ENCODE data around the gene S100A14. TPM values are rescaled to one million over a fixed set of nuclear protein-coding genes. Genes with fewer than 3 reads are reported as not detected.

S100A14 gene
- total and polyA plus RNA-seq, 7 donors, result 0.22 to 0.48 (median 0.38) TPM; not detected in 3

DNA sequence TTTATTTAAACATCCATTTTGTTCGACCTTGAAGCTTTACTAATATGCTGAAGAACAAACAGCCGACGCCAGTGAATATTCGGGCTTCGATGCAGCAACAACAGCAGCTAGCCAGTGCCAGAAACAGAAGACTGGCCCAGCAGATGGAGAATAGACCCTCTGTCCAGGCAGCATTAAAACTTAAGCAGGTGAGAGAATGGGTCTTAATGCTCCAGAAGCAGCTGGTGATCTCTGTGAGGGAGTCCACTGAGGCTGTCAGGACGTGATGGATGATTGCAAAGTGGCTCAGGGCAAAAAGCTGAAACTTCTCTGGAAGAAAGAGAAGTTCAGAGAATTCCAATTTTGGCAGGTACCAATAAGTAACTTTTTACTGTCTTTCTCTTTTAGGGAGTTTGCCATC, 22.1 kb upstream of the S100A14 start:
- ATAC-seq (no peak), DNase-seq (no peak)
- Histone ChIP-seq H3K27ac (peak overlapping the region; percentile 100), H3K4me3 (peak overlapping the region; percentile 99), H3K27me3 (ENCODE audit: insufficient read depth in 3 of 3, low read length in 2 of 3) (no peaks in the 10 kb centered on the region), H3K9me3 (no peaks in the 10 kb centered on the region), H3K36me3 (ENCODE audit: insufficient read depth in 1 of 2, low read depth in 1 of 2) (peaks cover 22 to 78% of the 10 kb centered on the region in 2 donors), H3K4me1 (peaks cover 72% of the 10 kb centered on the region)
- TF ChIP-seq, protein P1, sequence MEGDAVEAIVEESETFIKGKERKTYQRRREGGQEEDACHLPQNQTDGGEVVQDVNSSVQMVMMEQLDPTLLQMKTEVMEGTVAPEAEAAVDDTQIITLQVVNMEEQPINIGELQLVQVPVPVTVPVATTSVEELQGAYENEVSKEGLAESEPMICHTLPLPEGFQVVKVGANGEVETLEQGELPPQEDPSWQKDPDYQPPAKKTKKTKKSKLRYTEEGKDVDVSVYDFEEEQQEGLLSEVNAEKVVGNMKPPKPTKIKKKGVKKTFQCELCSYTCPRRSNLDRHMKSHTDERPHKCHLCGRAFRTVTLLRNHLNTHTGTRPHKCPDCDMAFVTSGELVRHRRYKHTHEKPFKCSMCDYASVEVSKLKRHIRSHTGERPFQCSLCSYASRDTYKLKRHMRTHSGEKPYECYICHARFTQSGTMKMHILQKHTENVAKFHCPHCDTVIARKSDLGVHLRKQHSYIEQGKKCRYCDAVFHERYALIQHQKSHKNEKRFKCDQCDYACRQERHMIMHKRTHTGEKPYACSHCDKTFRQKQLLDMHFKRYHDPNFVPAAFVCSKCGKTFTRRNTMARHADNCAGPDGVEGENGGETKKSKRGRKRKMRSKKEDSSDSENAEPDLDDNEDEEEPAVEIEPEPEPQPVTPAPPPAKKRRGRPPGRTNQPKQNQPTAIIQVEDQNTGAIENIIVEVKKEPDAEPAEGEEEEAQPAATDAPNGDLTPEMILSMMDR (IDR thresholded peaks at IDR 0.05), result no peak
- intact Hi-C loops (cut with DNase I), result no loop called here
- WGBS, 3 donors, result 21 to 47% (median 24%) methylated on average over 6 of the region's 6 CpGs

DNA sequence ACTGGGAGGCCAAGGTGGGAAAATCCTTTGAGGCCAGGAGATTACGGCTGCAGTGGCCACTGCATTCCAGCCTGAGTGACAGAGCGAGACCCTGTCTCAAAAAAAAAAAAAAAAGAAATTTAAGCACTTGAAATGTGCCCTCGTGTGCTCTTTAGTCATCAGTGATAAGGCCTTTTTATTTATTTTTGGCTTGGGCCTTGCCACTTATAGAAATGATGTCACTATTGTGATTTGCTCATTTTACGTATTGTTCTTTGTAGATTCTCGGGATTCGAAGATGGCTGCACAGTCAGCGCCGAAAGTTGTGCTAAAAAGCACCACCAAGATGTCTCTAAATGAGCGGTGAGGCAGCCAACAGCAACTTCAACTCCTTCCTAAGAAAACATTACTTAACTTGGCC, 20.2 kb upstream of the S100A14 start:
- Histone ChIP-seq H3K36me3 (ENCODE audit: insufficient read depth in 1 of 2, low read depth in 1 of 2) (peaks cover 15 to 68% of the 10 kb centered on the region in 2 donors), H3K9me3 (no peaks in the 10 kb centered on the region), H3K27ac (peak overlapping the region; percentile 100), H3K27me3 (ENCODE audit: insufficient read depth in 3 of 3, low read length in 2 of 3) (no peaks in the 10 kb centered on the region), H3K4me3 (peak overlapping the region; percentile 99), H3K4me1 (peaks cover 65% of the 10 kb centered on the region)
- 66 to 87% (median 69%) methylated on average over 9 of the region's 9 CpGs for WGBS, 3 donors
- DNase-seq, result no peak
- no peak for ATAC-seq
- TF ChIP-seq, protein P1 (IDR thresholded peaks at IDR 0.05), result no peak
- intact Hi-C loops (cut with DNase I), result no loop called here

DNA sequence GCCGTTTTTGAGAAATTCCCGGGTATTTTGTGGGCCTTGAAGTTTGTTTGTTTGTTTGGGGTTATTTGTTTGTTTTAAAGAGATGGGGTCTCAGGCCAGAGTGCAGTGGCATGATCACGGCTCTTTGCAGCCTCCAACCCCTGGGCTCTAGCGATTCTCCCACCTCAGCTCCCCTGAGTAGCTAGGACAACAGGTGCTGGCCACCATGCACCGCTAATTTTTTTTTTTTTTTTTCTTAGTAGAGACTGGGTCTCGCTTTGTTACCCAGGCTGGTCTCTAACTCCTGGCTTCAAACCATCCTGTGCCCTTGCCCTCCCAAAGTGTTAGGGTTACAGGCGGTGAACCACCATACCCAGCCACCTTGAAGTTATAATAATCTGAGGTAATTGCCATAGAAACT, 19.7 kb upstream of the S100A14 start:
- peak overlapping the region; percentile 99 for H3K4me3 ChIP-seq
- peaks cover 11 to 68% of the 10 kb centered on the region in 2 donors for H3K36me3 ChIP-seq (ENCODE audit: insufficient read depth in 1 of 2, low read depth in 1 of 2)
- ATAC-seq (no peak), DNase-seq (no peak)
- H3K9me3 ChIP-seq, result no peaks in the 10 kb centered on the region
- WGBS, 3 donors, result 51 to 61% (median 54%) methylated on average over 7 of the region's 7 CpGs
- H3K27ac ChIP-seq, result peak overlapping the region; percentile 100
- peaks cover 65% of the 10 kb centered on the region for H3K4me1 ChIP-seq
- H3K27me3 ChIP-seq (ENCODE audit: insufficient read depth in 3 of 3, low read length in 2 of 3), result no peaks in the 10 kb centered on the region
- TF ChIP-seq, protein P1 (IDR thresholded peaks at IDR 0.05), result no peak
- intact Hi-C loops (cut with DNase I), result no loop called here

DNA sequence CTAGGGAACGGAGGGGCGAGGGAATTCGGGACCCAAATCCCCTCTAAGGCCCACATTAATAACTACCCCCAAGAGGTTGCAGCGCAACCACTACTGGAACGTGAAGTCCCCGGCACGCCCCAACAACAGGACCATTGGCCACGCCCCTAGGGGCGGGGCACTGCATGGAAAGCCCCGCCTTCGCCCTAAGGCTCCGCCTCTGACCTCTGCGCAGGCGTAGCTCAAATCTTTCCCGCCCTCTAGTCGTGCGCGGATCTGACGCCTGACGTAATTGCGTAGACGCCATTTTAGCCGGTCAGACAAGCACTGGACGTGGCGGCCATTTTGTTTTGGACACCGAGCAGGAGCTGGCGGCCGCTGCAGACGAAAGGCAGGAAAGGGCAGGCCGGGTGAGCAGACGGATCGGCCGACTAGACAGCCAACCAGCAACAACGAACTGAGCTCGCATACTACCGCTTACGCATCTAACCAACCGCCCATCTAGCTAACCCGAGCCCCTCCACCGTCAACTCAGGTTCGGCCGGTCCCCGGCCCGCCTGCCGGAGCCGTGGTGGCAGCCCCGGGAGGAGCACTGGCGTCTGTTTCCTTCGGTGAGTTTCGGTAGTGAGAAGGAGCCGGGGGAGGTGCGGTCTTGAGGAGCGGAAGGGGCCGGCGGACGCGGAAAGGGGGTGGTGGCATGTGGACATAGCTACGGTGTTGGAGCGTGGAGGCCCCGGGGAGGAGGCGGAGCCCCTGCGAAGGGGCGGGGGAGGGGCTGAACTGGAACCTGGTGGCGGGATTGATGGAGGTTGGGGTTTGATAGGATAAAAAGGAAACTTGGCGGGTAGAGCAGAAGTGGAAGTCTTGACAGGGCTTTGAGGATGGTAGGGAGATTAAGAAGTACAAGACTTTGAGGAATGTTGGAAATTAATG, 17.9 kb upstream of the S100A14 start, which contains the start of gene CHTOP:
Gene CHTOP, plus strand, starts transcription at position 313 of the 912 bp plus-strand sequence. CDS start 2,523 bp downstream, outside the sequence.
- ATAC-seq (peak; percentile 83 to 92 (median 87)), DNase-seq (peak; percentile 96 to 98)
- peak within 1 kb of the TSS; percentile 99 for H3K4me3 ChIP-seq
- 1 to 2% (median 1%) methylated on average over 65 of the region's 65 CpGs for WGBS, 3 donors
- intact Hi-C loops (cut with DNase I), result no loop called here
- H3K27me3 ChIP-seq (ENCODE audit: insufficient read depth in 3 of 3, low read length in 2 of 3), result no peaks in the 10 kb centered on the region
- peak within 1 kb of the TSS; percentile 100 for H3K27ac ChIP-seq
- H3K9me3 ChIP-seq, result no peaks in the 10 kb centered on the region
- H3K36me3 ChIP-seq (ENCODE audit: insufficient read depth in 1 of 2, low read depth in 1 of 2), result peaks cover 10 to 52% of the 10 kb centered on the region in 2 donors
- peaks cover 61% of the 10 kb centered on the region for H3K4me1 ChIP-seq
- TF ChIP-seq, protein P1 (IDR thresholded peaks at IDR 0.05), result no peak
